ENCODE results near the gene FKBP7. TPM values are rescaled to one million over a fixed set of nuclear protein-coding genes. Genes with fewer than 3 reads are reported as not detected.

FKBP7 gene
- total and polyA plus RNA-seq, 2 of the 13 experiments (the other 11 are each of a cell fraction or from before 2014, with no cell fraction given): 12.4 to 14.8 TPM

- TF ChIP-seq ZBTB44 (CRISPR knock-in tag; IDR thresholded peaks at IDR 0.05) (no peak), MBNL3 (CRISPR knock-in tag; conservative IDR thresholded peaks at IDR 0.05) (no peak), MTA3 (CRISPR knock-in tag; IDR thresholded peaks at IDR 0.05) (no peak), MAFF (IDR thresholded peaks at IDR 0.05; ENCODE audit: low read depth, low read length) (no peak), DNMT1 (CRISPR knock-in tag; IDR thresholded peaks at IDR 0.05) (no peak), TFE3 (CRISPR knock-in tag; IDR thresholded peaks at IDR 0.05) (no peak), FOXO1 (CRISPR knock-in tag; IDR thresholded peaks at IDR 0.05) (peak; percentile 29; the same call in 1 of the 2 replicates), ZNF367 (CRISPR knock-in tag; IDR thresholded peaks at IDR 0.05; ENCODE audit: borderline replicate concordance) (no peak), ZBTB7A (CRISPR knock-in tag; IDR thresholded peaks at IDR 0.05) (no peak), ZKSCAN8 (CRISPR knock-in tag; IDR thresholded peaks at IDR 0.05; ENCODE audit: borderline replicate concordance) (peak; percentile 44; the same call in 1 of the 2 replicates), ZNF605 (CRISPR knock-in tag; IDR thresholded peaks at IDR 0.05) (no peak), MLLT10 (CRISPR knock-in tag; IDR thresholded peaks at IDR 0.05) (no peak), ZNF609 (CRISPR knock-in tag; IDR thresholded peaks at IDR 0.05; ENCODE audit: borderline replicate concordance) (peak; percentile 39; the same call in 1 of the 2 replicates), MEIS1 (CRISPR knock-in tag; IDR thresholded peaks at IDR 0.05; ENCODE audit: borderline replicate concordance) (no peak), PHB2 (IDR thresholded peaks at IDR 0.05; ENCODE audit: partially characterized antibody) (no peak), ZNF12 (CRISPR knock-in tag; IDR thresholded peaks at IDR 0.05) (no peak), ZNF800 (CRISPR knock-in tag; IDR thresholded peaks at IDR 0.05) (peak; percentile 67; the same call in 1 of the 2 replicates), MBD4 (IDR thresholded peaks at IDR 0.05; ENCODE audit: borderline replicate concordance, low read length) (peak; percentile 55; the same call in 1 of the 2 replicates), TFAP4 (IDR thresholded peaks at IDR 0.05; ENCODE audit: borderline replicate concordance, low read depth) (no peak), HDAC2 (CRISPR knock-in tag; IDR thresholded peaks at IDR 0.05) (peak; percentile 69; the same call in 1 of the 2 replicates)
These were observed 9.1 kb downstream of the FKBP7 start (continued) for GRCh38 chr2:178469219-178469849.
